DMS 273 (cell line): ENCODE data around the gene ILK.

Source experiments
- DNase-seq: peaks from one replicate; lab custom pipeline; 2025; ENCODE audit not compliant: unreplicated experiment; lab: John Stamatoyannopoulos, UW

The ILK gene

DNA sequence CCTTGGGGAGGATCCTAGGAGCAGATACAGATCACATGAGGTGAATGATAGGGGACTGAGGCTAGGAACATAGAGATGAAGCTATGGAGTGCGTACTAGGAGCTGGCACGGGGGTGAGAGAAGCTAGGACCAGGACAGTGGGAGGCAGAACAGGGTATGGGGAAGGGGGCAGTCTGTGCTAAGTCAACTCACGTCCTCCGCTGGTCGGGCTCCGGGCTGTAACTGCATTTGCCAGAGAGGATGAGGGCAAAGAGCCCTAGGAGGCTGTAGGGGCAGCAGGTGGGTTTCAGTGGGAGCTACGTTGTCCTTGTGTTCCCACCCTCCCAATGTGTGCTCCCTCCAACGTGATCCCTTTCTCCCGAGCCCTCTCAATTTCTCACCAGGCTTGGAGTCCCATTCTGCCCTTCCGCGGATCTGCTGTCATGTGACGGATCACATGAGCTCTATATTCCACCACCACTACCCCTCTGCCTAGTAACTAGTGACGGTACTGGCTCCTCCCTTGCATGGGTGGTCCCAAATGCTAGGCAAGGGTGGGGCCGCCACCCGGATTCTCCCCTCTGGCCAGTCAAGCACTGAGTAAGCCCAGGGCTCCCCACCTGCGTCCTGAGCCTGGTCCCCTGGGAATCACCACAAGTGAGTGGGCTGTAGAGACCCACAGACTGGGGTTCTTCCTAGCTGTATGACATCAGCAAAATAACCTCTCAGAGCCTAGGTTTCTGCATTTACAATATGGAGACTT is 15.6 kb downstream of the ILK start, which contains the start of gene TPP1:
Gene TPP1, minus strand, starts transcription at position 419 of the 742 bp plus-strand sequence. Its CDS starts 22 bp downstream, at position 397.
- DNase-seq: peak; percentile 94

DNA sequence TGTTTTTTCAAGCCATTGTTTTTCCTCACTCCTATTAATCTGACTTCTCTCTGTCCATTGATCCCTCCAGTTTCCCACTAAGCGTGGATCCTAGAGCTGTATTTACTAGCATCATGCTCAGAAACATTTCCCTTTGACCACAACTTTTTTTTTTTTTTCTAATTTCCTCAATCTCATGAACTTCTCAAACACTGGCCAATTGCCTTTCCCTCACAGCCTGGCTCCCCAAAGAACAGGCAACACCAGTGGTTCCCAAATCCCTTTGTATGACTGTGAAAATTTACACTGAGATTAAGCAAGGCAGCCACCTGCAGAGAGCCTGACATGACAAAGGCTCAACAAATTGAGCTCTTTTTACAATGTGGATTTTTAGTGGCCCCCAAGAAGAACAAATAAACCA is 17.1 kb downstream of the ILK start:
- DNase-seq: no peak

DNA sequence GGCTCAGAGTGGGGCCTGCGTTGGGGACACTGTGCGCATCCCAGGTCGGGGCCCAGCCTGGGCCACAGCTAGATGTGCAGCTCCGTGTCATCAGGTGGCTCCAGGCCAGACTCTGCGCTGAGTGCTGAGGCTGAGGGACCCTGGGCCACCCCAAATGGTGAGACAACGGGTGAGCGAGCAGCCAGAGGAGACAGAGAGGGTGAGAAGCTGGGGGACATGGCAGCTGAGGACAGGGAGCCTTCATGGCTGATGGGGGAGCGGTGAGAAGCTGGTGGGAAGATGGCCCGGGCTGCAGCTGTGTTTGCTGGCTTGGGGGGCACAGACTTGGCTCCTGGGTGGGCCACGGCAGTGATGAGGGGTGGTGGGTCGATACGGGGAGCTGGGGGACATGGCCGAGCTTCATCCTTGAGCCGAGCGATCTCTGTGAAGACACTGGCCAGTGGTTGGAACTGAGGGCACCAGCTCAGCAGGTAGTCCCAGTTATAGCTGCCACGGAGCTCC is 18.2 kb downstream of the ILK start:
- no peak for DNase-seq

DNA sequence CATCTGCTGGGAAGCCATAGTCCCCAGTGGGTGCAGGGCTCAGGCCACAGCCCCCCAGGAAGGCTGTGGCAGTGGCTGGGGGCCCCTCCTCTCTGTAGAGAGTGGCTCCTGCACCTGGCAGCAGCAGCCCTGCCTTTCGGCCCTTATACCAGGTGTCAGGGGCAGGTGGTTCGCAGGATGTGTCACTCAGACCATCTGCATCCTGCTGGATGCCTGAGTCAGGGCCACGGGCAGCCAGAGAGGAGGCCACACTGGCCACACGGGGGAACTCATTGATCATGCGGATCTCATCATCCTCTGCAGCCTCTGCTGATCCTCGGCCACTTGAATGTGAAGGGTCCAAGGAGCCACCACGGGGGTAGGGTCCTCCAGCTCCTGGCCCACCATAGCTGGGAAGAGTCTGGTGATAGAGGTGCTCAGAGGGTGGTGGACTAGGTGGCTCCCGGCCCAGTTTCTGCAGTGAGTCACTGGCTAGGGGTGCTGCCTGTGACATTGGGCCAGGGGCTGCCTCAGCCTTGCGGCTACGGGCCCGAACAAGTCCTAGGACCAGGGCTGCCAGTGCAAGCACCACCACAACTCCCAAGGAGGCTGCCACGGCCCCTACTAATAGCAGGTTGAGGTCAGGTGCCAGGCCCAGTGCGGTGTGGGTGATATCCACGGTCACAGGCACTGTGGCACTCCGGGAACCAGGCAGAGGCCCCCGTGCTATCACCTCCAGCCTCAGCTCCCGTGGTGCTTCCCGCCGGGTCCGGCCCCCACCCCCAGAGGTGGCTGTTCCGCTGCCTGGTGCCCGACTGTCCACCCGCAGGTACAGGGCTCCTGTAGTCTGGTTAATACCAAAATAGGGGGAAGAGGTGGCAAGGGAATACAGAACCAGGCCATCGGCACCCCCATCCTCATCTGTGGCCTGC is 18.9 kb downstream of the ILK start:
- DNase-seq: no peak

DNA sequence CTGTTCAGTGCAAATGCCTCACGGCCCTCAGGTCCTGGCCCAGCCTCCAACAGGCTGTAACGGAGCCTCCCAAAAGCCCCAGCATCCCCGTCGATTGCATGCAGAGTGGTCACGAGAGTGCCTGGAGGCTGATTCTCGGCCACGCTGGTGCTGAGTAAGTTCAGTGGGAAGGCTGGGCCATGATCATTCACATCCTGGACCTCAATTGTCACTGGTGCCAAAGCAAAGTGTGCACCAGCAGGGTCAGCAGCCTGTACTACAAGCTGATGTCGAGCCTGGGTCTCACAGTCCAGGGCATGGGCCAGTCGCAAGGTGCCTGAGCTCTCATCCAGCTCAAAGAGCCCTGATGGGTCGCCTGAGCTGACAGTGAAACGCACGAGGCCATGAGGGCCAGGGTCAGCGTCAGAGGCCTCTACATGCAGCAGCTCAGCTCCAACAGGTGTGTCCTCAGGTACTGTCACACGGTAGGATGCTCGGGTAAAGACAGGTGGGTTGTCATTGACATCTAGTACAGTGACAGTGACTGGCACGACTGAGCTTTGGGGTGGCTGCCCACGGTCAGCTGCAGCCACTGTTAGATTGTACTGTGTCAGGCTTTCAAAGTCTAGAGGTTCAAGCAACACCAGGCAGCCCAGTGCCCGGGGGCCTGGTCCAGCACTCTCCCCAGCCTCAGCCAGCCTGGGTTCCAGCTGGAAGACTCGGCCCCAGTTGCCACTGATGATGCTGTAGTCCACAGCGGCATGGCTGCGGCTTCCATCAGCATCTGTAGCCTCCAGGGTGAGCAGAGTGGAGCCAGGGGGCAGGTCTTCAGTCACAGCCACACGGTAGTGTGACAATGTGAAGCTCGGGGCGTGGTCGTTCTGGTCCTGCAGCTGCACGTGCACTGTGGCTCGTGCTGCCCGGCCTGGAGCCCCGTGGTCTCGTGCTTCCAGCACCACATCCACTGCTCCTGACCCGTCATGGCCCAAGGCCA is 20.1 kb downstream of the ILK start:
- no peak for DNase-seq

DNA sequence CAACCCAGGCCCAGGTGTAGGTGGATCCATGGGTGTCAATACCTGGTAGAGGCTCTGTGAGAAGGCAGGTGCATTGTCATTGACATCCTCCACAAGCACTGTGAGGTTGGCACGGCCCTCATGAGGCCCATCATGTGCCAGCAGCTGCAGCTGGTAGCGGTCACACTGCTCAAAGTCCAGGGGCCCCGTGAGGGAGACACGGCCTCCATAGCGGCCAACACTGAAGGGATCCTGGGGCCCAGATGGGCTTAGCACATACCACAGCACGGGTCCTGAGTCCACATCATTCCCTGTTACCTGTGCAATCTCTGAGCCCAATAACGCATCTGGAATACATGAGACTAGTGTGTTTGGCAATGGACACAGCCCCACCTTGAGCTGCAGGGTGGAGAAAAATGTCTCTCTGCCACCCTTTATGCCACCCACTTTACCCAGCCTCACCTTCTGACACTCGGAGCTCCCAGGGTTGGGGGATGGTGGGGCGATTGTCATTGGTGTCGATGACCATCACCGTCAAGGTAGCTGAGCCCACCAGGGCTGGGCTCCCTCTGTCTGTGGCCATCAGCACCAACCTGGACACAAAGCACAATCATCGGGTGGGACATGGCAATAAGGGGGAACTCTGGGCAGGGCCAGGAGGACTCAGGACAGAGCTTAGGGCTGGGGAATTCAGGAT is 21.7 kb downstream of the ILK start:
- DNase-seq: no peak

DNA sequence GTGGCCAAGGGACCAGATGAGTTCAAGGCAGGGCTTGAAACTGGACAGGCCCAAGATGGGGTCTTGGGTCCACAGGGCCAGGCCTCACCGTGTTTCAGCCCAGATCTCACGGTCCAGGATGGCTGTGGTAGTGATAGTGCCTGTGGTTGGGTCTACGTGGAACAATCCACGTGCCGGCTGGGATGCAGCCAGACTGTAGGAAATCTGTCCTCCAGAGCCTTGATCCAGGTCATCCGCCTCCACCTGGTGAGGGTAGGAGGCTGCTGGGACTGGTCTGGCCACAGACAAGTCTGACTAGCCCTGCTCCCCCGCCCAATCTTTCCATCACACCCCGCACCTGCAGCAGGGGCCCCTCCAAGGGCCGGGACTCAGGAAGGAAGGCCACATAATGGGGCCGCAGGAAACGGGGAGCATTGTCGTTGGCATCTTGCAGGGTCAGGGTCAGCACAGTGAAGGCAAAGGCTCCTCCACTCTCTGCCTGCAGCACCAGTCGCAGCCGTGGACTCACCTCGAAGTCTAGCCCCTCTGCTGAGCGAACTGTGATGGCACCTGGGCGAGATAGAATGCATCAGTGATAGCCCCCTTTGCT is 22.4 kb downstream of the ILK start:
- DNase-seq: no peak

DNA sequence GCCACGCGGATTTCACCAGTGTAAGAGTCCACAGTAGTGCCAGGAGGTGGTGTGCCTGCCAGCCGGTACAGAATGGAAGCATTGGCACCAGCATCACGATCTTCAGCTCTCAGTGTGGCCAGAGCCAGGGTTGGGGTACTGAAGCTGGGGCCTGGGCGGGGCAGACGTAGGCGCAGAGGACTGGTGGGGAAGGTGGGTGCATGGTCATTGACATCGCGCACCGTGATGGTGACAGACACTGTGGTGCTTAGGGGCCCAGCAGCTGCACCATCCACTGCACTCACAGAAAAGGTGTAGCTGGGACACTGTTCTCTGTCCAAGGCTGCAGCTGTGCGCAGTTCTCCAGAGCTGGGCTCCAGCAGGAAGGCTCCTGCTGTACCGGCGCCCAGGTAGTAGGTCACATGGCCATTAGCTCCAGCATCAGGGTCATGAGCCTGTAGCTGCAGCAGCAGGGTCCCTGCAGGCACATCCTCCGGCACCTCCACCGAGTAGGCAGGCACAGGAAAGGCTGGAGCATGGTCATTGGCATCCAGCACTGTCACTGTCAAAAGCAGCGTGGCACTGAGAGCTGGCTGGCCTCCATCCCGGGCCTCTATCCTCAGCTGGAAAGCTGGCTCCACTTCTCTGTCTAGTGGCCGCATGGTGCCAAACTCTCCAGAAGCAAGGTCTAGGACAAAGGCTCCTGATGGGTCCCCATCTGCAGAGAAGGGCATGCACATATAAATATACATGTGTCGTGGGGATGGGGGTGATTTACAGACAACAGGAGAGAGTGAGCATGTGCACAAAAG is 23.6 kb downstream of the ILK start:
- no peak for DNase-seq

DNA sequence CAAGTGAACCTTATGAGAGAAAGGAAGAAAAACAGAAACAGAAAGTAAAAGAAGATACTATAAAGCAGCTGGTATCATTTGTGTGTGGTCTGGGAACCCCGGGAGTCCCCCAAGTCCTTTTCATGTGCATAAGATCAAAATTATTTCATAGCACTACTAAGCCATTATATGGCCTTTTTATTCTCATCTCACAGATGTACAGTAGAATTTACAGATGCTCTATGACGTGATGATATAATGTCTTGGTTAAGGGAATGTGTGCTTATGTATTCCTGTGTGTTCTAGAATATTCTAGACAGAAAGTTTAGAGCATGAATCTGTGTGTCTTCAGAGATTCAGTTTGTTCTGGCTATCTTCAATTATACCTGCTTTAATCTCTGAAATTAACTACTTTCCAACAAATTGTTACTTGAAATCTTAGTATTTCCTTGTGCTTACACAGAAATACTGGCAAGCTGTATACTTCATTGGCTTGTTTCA is 24.2 kb downstream of the ILK start:
- DNase-seq: no peak

DNA sequence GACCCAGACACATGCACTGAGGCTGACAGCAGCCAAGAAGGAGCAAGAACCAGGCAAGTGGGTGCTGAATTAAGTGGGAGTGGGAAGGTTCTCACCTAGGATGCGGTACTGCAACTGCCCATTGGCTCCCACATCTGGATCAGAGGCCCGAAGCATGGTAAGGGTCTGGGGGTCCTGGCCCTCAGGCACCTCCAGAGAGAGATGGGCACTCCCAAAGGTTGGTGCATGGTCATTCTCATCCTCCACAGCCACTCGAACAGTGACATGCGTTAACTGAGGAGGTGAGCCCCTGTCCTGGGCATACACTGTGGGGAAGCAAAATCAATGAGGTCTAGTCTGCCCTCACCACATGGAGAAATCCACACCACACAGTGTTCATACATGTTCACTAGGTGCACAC is 25.0 kb downstream of the ILK start:
- DNase-seq: no peak

DNA sequence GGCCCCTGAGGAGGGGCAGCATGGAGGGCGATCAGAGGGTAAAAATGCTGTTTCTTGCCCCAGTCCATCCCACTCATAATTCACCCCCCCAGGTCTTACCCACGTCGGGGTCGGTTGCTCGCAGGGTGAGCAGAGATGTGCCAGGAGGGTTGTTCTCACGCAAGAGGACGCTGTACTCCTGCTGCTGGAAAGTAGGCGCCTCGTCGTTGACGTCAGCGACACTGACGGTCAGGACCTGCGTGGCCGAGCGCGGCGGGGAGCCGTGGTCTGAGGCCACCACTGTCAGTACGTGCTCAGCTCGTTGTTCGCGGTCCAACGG is 26.0 kb downstream of the ILK start:
- DNase-seq: no peak

DNA sequence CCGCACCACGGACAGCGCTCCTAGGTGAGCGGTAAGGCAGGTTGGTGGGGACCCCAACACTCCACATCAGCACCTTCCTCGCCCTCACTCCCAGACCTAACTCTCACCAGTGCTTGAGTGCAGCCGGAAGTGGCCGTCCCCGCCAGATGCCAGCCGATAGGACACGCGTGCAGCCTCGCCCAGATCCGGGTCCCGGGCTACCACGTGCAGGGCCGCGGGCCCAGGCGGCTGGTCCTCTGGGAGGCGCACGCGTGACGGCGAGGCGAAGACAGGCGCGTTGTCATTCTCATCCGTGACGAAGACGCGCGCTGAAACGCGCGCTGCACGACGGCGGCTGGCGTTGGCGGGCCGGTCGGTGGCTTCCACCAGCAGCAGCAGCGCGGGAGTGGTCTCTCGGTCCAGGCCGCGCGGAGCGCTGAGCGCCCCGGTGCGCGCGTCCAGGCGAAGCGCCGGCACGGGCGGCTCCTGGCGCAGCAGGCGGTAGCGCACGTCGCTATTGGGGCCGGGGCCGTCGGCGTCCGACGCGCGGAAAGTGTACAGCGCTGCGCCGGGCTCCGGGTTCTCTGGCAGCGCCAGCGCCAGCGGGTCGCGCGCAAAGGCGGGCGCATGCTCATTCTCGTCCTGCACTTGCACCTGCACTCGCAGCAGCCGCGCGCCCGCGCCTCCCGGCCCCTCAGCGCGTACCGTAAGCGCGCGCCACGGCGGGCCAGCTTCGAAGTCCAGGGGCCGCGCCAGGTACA is 26.5 kb downstream of the ILK start:
- DNase-seq: no peak

DNA sequence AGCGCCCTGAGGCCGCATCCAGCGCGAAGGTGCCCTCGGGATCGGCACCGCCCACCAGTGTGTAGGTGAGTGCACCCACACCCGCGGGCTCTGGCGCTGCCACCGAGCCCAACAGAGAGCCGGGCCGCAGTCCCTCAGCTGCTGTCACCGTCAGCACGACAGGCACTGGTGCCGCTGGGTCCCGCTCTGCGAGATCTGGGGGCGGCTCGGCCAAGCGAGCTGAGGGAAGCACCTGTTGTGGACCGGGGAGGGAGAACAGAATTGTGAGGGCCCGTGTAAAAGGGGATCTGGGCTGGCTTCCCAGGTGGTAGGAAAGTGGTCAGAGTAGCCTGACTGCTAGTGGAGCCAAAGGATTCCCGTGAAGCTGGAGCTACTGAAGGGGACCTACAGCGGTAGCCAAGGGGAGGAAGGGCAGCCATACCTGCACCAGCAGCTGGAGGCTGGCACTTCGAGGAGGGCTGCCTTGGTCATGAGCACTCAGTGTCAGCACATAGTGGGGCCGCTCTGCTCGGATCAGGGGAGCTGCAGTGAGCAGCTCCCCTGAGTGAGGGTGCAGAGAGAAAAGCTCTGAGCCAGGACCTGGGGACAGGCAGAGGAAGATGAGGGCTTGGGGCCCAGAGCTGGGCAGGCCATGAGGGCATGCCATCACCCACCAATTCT is 27.2 kb downstream of the ILK start:
- DNase-seq: no peak

DNA sequence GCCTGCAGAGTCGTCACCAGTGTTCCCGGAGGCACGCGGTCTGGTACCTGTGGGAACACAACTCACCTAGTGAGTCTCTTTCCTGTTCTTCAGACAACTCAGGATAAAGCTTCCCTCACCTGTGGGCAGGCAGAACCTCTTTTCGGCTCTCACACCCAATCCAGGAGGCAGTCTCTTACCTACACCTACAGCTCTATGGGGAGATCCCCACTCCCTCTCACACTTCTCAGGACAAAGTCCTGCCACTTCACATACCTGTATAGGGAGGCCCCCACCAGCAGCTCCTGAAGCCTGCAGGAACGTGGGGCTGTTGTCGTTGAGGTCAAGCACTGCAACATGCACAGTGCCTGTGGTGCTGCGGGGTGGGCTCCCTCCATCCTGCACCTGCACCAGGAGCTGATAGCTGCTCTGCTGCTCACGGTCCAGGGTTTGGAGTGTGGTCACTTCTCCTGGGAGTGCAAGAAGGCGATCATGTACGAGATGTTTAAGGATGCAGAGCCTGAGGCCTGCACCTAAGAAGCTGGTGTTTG is 27.9 kb downstream of the ILK start:
- no peak for DNase-seq

DNA sequence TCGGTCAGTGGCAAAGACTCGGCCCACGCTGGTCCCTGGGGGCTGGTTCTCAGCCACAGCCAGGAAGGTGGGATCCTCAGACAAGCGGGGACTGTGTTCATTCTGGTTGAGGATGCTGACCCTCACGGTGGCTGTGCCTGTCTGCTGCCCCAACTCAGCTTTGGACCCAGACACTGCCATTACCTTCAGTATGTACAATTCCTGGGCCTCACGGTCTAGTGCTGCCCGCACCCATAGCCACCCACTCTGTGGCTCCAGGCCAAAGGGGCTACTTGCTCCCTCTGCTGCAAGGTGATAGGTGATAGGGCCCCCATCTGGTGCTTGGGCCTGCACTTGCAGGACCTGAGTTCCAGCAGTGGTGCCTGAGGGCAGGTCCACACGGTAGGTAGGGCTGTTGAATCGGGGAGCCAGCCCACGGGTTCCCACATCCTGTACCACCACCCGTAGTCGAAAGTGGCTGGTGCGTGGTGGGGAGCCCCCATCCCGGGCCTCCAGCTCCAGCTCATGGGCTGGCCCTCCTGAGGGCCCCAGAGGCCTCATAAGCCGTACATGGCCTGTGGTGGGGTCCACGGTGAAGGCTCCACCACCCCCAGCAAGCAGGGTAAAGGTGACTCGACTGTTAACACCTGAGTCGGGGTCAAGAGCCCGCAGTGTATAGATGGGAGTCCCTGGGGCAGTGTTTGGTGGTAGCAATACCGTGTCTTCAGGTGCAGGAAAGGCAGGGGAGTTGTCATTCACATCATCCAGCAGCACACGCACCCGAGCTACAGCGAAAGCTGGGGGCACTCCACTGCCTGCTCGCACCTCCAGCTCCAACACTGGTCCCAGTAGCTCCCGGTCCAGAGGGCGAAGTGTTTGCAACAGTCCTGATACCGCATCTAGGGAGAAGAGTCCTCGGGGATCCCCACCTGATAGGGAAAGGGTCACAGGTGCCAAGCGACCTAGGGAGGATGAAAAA is 28.8 kb downstream of the ILK start:
- no peak for DNase-seq
